Measurements from ENCODE around the gene NYNRIN. TPM values are rescaled to one million over a fixed set of nuclear protein-coding genes. Genes with fewer than 3 reads are reported as not detected.

The NYNRIN gene
- polyA plus RNA-seq, 3 donors: 0.18 to 0.84 (median 0.40) TPM

- DNase-seq: peak; percentile 57 to 68 (median 67)
- TF ChIP-seq CTCF (IDR thresholded peaks at IDR 0.05): peak; percentile 89
- H3K27ac ChIP-seq (ENCODE audit: low read depth in 1 of 2, low read length in 2 of 2): peak overlapping the region; percentile 18 to 76
- H4K20me1 ChIP-seq (ENCODE audit: insufficient read depth, low read length): peaks cover 67% of the 10 kb centered on the region
- no peaks in the 10 kb centered on the region for H3K27me3 ChIP-seq (ENCODE audit: control insufficient read depth in 2 of 2, insufficient read depth in 2 of 2, low read length in 2 of 2)
- H3K4me3 Mint-ChIP-seq: peak overlapping the region in 1 of 2 donors; percentile 62
- peaks cover 47 to 64% of the 10 kb centered on the region in 2 donors for H3K4me1 ChIP-seq (ENCODE audit: control insufficient read depth in 1 of 2, insufficient read depth in 2 of 2, low read length in 2 of 2)
- no CpG with 5 or more reads among the region's 5 CpGs for WGBS (ENCODE audit: insufficient coverage)
- peaks cover 73 to 88% of the 10 kb centered on the region in 2 donors for H3K36me3 Mint-ChIP-seq
- H3K79me2 ChIP-seq (ENCODE audit: insufficient read depth, low read length): peaks cover 51% of the 10 kb centered on the region
- H3K4me2 ChIP-seq (replicated peaks; ENCODE audit: extremely low read depth, low read length, poor library complexity, severe bottlenecking): peak overlapping the region; percentile 61
- H3K36me3 ChIP-seq (replicated peaks in 1 of 2; ENCODE audit: control insufficient read depth in 1 of 2, insufficient read depth in 2 of 2, low read length in 2 of 2): peaks cover 66 to 87% of the 10 kb centered on the region in 2 donors
- peaks cover 0 to 1% (median 0%) of the 10 kb centered on the region in 3 donors for H3K27me3 Mint-ChIP-seq (ENCODE audit: low read depth in 3 of 3)
- H3K9me3 Mint-ChIP-seq: no peaks in the 10 kb centered on the region
- H3K4me1 Mint-ChIP-seq: peaks cover 58% of the 10 kb centered on the region
- intact Hi-C loops (cut with micrococcal nuclease): loop anchor here in 1 of 2 donors (10.0 kb wide), 1 partner anchor 192 kb away; the partner anchor contains the start of gene TINF2
- H3K9ac ChIP-seq (ENCODE audit: insufficient read depth, low read length, poor library complexity, severe bottlenecking): no peak overlapping the region
- H2AFZ ChIP-seq (ENCODE audit: insufficient read depth, low read depth, low read length, poor library complexity, severe bottlenecking): no peak overlapping the region
- H3K27ac Mint-ChIP-seq: peak overlapping the region in 5 of 7 donors; percentile 82 to 90 (median 86)
- no peaks in the 10 kb centered on the region for H3K9me3 ChIP-seq (replicated peaks in 1 of 2; ENCODE audit: control insufficient read depth in 1 of 2, insufficient read depth in 1 of 2, low read length in 2 of 2)
- H3K4me3 ChIP-seq (replicated peaks in 1 of 3; ENCODE audit: low read depth in 2 of 3, low read length in 3 of 3): peak overlapping the region in 1 of 3 experiments; percentile 30
Measured at GRCh38 chr14:24436355-24437019, 37.7 kb downstream of the NYNRIN start.

- H3K27ac Mint-ChIP-seq: peak overlapping the region; percentile 68 to 90 (median 86)
- no peaks in the 10 kb centered on the region for H3K9me3 Mint-ChIP-seq
- peak overlapping the region in 1 of 3 experiments; percentile 30 for H3K4me3 ChIP-seq (replicated peaks in 1 of 3; ENCODE audit: low read depth in 2 of 3, low read length in 3 of 3)
- no peak for DNase-seq
- peak overlapping the region; percentile 51 to 76 for H3K27ac ChIP-seq (ENCODE audit: low read depth in 1 of 2, low read length in 2 of 2)
- no peak overlapping the region for H3K9ac ChIP-seq (ENCODE audit: insufficient read depth, low read length, poor library complexity, severe bottlenecking)
- H3K4me1 ChIP-seq (ENCODE audit: control insufficient read depth in 1 of 2, insufficient read depth in 2 of 2, low read length in 2 of 2): peaks cover 46 to 64% of the 10 kb centered on the region in 2 donors
- H2AFZ ChIP-seq (ENCODE audit: insufficient read depth, low read depth, low read length, poor library complexity, severe bottlenecking): no peak overlapping the region
- H3K4me3 Mint-ChIP-seq: peak overlapping the region in 1 of 2 donors; percentile 62
- no peaks in the 10 kb centered on the region for H3K27me3 ChIP-seq (ENCODE audit: control insufficient read depth in 2 of 2, insufficient read depth in 2 of 2, low read length in 2 of 2)
- H3K27me3 Mint-ChIP-seq (ENCODE audit: low read depth in 3 of 3): peaks cover 0 to 1% (median 0%) of the 10 kb centered on the region in 3 donors
- peaks cover 65 to 83% of the 10 kb centered on the region in 2 donors for H3K36me3 ChIP-seq (replicated peaks in 1 of 2; ENCODE audit: control insufficient read depth in 1 of 2, insufficient read depth in 2 of 2, low read length in 2 of 2)
- intact Hi-C loops (cut with micrococcal nuclease): loop anchor here in 1 of 2 donors (10.0 kb wide), 1 partner anchor 192 kb away; the partner anchor contains the start of gene TINF2
- H3K4me1 Mint-ChIP-seq: peaks cover 58% of the 10 kb centered on the region
- peaks cover 60% of the 10 kb centered on the region for H4K20me1 ChIP-seq (ENCODE audit: insufficient read depth, low read length)
- no peaks in the 10 kb centered on the region for H3K9me3 ChIP-seq (replicated peaks in 1 of 2; ENCODE audit: control insufficient read depth in 1 of 2, insufficient read depth in 1 of 2, low read length in 2 of 2)
- peaks cover 68 to 82% of the 10 kb centered on the region in 2 donors for H3K36me3 Mint-ChIP-seq
- WGBS (ENCODE audit: insufficient coverage): 57% methylated on average over 11 of the region's 12 CpGs
- H3K4me2 ChIP-seq (replicated peaks; ENCODE audit: extremely low read depth, low read length, poor library complexity, severe bottlenecking): peak overlapping the region; percentile 61
- TF ChIP-seq CTCF (IDR thresholded peaks at IDR 0.05): peak; percentile 64
- H3K79me2 ChIP-seq (ENCODE audit: insufficient read depth, low read length): peaks cover 50% of the 10 kb centered on the region
Measured at GRCh38 chr14:24437020-24437735, 38.4 kb downstream of the NYNRIN start.

All from CD14-positive monocyte (primary cell).